Activated T-helper 1 cell treated with Interleukin-2 at 50 U/mL for 16 hours (primary cell): Measurements from ENCODE around the gene C1orf105.
"Not testable (repeated sequence)": the region's sequence is repeated elsewhere in the genome, so short reads cannot be mapped to it uniquely, and the experiment has no call there.

ENCODE experiments used
- DNase-seq: peaks from one replicate; pipeline ENCODE4 v3.0.0-alpha.2; 2020; ENCODE audit warnings: low read depth

The C1orf105 gene

GRCh38 chr1:172429331-172430127 lies 9.0 kb downstream of the C1orf105 start:
- no peak for DNase-seq

- DNase-seq: no peak
Observed at GRCh38 chr1:172430128-172430454, 9.6 kb downstream of the C1orf105 start.

- no peak for DNase-seq
Observed at GRCh38 chr1:172431204-172431603, 10.7 kb downstream of the C1orf105 start.

GRCh38 chr1:172431721-172432192 lies 11.3 kb downstream of the C1orf105 start:
- DNase-seq: peak; percentile 22

- not testable (repeated sequence) for DNase-seq
Observed at GRCh38 chr1:172437183-172437582, 16.7 kb downstream of the C1orf105 start.

DNA sequence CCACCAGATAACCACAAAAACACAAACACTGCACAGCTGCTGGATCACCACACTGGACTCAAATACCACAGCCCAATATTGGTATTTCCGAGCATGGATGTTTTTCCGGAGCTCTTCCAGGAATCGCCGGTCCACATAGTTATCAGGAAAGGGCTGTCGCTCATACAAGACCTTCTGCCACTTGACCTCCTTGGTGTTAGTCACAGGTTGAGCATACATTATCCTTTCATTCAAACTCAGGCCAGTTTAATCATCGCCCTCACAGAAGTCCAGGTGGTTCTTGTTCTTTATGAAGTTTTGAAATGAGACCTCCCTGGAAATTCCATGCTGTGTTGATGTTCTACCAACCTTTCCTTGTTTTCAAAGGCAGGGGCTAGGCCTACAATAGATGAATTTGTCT lies 21.9 kb downstream of the C1orf105 start:
- DNase-seq: no peak

GRCh38 chr1:172442843-172443565 lies 22.5 kb downstream of the C1orf105 start:
- no peak for DNase-seq

DNA sequence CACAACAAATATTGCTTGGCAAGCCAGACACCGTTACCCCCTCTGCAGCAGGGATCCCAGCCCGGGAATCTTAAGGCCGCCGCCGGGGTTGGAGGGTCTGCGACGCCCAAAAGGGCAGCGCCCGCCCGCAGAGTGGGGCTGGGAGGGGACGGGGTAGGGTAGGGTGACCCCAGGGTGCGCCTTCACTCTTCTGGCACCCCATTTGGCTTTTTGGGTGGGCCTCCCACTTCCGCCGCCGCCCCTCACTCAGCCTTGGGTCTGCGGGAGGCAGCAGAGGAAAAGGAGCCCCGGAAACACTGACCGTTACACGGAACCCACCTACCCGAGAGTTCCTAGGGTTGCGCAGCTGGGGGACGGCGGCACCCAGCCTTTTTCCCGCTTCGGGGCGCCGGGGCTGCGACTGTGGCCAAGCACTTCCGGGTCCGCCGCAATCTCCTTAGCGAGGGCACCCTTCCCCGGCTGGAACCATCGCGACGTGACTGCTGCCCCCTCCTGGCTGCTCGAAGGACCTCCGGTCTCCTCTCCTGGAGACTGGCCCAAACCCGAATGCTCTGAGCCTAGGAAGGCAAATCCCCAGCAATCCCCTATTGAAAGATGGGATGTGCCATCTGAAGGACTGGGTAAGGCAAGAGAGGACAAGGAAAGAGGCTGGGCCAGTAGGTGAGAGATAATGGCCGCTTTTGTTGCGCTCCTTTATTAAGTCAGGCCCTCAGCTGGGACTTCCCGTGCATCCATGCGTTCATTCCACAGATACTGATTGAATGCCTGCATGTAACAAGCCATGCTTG lies 23.4 kb downstream of the C1orf105 start, which contains the start of gene PIGC:
TSS of gene PIGC (minus strand) at position 404 of the 788 bp plus-strand sequence. CDS start 1,447 bp downstream, outside the sequence.
- peak; percentile 84 for DNase-seq

GRCh38 chr1:172446547-172446946 lies 26.1 kb downstream of the C1orf105 start:
- no peak for DNase-seq

DNA sequence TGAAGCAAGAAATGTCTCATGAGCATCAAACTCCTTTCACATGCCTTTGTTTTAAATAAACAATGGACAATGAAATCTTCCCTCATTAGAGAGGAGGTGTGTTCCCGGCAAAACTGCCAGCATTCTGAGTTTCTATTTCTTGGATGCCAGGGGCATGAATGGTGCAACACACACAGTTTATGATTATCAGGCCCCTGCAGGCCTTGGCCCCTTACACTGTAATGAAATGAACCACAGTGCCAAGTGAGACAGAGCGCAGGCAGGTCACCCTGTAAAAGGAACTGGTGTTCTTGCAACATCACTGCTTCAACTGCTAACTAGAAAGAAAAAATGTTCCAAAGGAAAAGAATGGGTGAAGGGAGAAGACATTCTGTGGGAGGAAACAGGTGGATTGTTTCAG lies 27.2 kb downstream of the C1orf105 start:
- no peak for DNase-seq

DNA sequence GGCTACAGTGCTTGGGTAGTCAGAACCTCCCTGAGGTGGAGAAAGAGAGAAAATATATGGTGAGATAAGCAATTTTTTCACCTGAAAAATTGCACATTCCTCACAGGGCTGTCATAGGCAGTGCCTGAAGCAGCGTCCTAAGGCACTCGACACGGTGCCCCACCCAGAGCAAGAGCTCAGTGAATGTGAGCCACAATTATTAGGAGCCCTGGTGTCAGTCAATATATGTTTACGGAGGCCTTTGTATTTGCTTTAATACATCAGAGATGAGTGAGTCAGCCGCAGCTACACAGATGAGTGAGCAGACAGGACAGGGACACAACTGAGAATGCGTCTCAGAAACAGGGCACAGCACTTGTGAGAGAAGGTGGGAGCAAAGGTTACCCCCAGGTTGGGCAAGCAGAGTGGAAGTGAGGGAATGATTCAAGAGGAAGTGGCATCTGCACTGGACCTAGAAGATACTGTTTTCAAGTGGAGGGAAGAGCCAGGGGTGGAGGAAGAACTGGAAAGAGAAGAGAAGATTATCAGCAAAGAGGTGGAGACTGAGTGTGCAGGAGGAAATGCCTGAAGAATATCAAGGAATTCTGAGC lies 28.6 kb downstream of the C1orf105 start:
- no peak for DNase-seq

DNA sequence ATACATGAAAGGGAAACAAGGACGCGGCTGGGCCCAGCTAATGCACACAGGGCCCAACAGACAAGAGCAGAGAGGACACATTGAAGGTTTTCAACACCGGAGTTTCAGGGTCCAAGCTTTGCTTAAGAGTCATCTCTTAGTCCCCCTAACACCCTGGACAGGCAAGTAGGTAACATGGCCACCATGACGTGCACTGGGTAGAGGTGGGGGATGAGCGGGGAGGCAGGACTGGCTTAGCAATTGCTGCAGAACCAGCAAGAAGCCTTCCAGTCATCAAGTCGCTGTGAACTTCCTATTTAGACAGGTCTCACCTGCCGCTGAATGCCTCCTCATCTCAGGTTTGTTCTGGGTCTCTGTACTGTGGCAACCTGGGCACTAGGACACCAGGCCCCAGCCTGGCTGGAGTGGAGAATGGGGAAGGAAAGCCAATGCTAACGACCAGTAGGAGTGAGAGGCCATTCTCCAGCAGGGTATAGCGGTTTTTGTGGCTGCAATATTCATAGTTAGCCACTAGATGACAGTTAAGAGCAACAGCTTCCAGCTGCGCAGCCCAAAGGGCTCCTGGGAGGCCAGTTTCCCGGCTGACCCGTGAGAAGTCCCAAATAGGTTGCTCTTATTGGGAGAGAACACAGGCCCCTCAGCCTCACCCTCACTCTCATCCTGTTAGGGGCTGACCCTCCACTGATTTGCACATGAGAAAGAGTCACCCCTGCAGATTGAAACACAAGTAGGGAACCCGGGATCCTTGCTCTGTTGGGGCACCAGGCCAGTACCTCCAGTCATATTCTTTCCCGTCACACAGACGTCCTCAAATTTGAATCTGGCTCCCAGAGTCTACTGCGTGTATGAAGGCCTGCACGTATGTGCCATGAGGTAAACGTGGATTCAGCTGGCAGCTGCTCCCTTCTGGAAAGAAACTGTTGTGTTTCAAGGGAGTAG lies 29.4 kb downstream of the C1orf105 start:
- DNase-seq: no peak

DNA sequence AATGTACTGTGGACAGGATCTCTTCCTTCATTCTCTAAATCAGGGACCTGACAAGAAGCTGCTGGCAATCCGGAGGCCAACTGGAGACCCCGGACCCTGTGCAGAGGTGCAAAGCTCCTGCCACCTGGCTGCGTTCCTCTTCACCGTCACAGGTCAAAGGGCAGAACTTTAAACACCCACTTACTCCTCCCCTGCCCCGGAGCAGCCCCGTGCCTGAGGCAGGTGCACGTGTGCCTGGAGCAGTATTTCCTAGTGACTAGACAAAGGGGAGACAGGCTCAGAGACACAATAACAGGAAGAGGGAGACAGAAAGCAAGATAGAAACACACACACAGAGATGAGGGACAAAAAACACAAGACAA lies 30.0 kb downstream of the C1orf105 start:
- no peak for DNase-seq

DNA sequence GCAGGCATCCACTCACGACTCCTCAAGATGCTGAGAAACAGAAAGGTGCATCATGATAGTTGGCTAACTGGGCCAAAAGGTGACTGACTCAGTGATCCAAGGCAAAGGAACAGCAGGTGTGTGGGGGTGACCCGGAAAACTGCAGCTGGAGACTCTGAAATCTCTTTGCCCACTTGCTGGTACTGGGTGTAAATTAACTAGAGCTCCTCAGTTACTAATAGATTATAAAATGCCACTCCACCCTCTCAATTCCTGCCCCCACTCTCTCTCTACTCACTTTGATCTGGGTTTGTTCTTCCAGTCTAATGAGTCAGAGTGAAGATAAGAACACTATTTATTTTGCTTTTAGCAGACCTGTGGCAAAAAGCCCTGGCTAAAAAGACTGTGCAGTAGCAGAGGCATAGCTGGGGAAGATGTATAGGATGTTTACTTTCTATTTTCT lies 30.5 kb downstream of the C1orf105 start:
- no peak for DNase-seq

DNA sequence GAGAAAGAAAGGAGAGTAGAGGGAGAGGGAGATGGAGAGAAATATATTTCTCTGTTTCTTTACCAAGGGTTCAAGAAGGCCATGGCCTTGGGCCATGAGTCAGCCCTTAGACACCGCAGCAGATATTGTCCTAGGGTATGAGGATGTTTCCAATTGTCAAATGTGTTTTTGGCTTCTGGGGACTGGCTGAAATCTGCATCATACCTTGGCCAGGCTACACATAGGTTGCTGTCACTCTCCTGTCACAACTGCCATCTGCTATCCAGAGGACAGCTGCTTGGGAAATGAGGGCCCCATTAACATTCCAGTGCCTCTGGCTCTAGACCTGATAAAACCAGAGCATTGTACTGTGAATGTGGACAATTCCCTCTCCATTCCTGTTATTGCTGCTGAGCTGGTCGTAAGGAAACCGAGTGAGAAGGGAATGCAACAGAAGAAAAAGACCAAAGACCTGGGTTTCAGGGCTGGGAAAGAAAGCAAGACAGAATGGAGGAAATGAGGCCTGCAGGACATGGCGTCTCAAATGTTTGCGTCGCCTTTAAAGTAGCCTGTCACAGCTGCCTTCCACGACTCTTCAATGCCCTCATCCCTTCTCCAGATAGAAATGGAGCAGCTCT lies 32.2 kb downstream of the C1orf105 start:
- DNase-seq: no peak

DNA sequence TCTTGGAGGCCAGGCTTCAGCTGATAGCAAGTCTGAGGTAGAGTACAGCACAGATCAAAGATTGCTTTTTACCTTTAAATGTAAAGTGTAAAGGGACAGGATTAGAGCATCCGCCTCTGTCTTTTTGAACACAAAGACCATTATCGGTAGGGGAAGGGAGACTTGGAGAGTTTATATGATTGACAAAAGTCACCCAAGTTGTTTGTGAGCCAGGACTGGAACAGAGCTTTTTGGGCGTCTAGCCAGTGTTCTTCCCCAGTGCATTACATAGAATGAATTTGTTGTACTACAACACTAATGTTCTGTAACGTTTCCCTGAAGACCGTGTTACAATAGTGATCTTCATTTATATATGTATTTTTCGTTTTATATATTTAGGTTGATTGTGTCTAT lies 32.7 kb downstream of the C1orf105 start:
- DNase-seq: no peak

DNA sequence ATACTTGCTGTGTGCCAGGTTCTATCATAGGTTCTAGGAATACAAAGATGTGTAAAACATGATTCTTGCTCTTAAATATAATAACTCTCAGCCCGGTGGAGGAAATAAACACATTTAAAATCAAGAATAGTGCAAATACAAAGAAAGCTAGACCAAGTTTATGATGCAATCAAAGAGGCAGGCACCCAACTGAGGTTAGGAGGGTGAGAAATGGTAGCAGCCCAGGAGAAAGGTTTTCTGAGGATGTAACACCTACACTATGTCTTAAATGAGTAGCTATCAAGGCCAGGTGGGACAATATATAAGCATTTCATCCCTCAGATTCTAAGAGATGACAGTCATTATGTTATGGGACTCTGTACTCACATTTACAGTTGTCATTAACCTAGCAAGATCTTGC lies 33.1 kb downstream of the C1orf105 start:
- no peak for DNase-seq

GRCh38 chr1:172455451-172455850 lies 35.0 kb downstream of the C1orf105 start:
- DNase-seq: no peak

DNA sequence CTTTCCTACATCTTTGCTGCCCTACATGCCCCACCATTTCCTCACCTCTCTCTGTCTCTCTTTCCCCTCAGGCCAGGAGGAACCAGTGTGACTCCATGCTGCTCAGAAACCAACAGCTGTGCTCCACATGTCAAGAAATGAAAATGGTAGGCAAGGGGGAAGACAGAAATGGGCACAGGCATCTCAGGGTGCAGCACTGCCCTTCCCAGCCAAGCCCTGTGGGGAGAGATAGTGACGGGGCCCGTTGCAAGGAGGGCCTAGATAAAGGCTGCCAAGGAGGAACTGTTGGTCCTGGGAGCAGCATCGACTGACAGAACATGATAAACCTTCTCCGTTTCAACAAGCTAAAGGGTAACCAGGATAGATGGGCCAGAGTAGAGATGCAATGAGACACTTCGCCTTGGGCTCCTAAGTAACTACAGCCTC lies 35.9 kb downstream of the C1orf105 start:
- DNase-seq: no peak

DNA sequence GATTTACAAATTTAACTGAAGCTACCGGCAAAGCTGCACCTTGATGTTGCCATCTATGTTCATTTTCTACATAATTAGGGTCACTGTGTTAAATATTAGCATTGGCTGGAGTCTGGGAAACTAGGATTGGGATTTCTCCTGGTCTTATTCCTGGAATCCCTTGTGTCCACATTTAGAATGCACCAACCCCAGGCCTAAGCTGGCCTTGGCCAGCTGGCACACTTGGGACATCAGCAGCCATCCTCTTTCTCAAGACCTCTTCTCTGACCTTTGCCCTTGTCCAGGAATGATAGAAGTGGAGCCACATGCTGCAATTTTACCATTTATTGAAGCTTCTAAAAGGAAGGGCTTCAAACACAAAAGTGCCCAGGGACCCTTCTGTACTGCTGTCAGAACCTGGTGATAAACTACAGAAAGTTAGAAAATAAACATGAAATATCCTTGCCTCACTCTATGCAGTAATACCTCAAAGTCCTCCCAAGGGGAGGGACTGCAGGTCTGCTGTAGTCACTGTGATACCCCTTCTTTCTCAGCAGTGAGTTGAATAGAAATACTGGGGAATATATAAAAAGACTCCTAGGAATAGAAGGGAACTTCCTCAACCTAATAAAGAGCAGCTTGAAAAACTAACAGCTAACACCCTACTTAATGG lies 37.1 kb downstream of the C1orf105 start:
- DNase-seq: no peak
